Activated naive CD8-positive, alpha-beta T cell treated with anti-CD3 and anti-CD28 coated beads, Interleukin-2, amount 10 ng/mL, durations not matched to agents 7 days and 5 days (primary cell): ENCODE data around the gene ZNF629. TPM values are rescaled to one million over a fixed set of nuclear protein-coding genes. Genes with fewer than 3 reads are reported as not detected.

Experiments used
- ATAC-seq: fragments of 150-1000 bp; cut with Tn5 transposase; one replicate; pipeline ENCODE4 v1.10.0; 2021; ENCODE audit warnings: low read depth, moderate library complexity
- POLR2A ChIA-PET: fragments of 350-600 bp; sonication (Branson Sonifier 250); formaldehyde crosslinking; loops from one replicate; lab custom pipeline; 2021; ENCODE audit warnings: antibody characterized with exemption; lab: Charles Lee
- DNase-seq: peaks from one replicate; pipeline ENCODE4 v3.0.0; 2021
- H3K27ac Mint-ChIP-seq: one replicate; pipeline ENCODE4 v1.8.0; 2022; ENCODE audit warnings: mild to moderate bottlenecking, mixed read lengths
- H3K27me3 Mint-ChIP-seq: one replicate; pipeline ENCODE4 v1.8.0; 2022; ENCODE audit warnings: mild to moderate bottlenecking, moderate library complexity, mixed read lengths
- H3K36me3 Mint-ChIP-seq: one replicate; pipeline ENCODE4 v1.8.0; 2021; ENCODE audit warnings: mild to moderate bottlenecking, mixed read lengths
- H3K4me1 Mint-ChIP-seq: one replicate; pipeline ENCODE4 v1.8.0; 2021; ENCODE audit warnings: mixed read lengths
- H3K4me3 Mint-ChIP-seq: one replicate; pipeline ENCODE4 v1.8.0; 2022; ENCODE audit warnings: mild to moderate bottlenecking, moderate library complexity, mixed read lengths
- H3K9me3 Mint-ChIP-seq: one replicate; pipeline ENCODE4 v1.8.0; 2021; ENCODE audit warnings: mixed read lengths
- total RNA-seq, 2 experiments: library from RNA; stranded (reverse); gene quantifications; one replicate each; pipeline ENCODE4 v1.2.3, GENCODE V29; 2021

ZNF629 gene
- total RNA-seq, 2 experiments from 2014 or later, result 5.2 to 6.0 TPM

DNA sequence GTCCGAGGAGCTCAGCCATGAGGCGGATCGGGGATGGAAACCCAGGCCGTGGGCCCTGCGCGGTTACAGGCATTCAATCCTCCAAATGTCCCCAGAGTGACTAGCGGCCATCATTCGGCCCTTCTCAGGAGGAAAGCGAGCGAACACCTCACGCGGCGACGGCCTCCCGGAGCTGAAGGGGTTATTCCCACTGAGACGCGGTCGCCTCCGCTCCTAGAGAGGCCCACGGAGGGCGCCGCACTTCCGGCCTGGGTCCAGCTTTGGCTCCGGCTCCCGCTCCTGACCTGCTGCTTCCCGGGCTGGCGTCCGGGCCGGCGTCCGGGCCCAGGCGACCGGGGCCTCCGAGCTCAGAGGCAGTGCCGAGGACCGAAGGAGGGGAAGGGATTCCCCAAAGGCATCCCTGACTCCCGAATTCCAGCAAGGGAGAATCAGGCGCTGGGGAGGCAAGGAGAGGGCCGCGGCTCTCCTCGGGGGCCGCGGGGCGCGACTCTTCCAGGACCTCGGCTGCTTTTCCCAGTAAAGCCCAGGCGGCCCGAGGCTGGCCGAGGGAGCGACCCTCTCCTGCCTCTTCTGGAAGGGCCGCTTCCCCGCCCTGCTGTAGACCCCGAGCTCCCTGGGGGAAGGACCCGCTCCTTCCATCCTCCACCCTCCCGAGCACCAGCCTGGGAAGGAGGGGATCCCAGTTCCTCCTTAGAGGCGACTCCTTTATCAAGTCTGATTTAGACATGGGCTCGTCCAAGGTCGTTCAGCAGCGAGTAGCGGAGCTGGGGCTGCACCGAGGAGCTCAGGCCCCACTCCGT is 18.6 kb upstream of the ZNF629 start:
- no peaks in the 10 kb centered on the region for H3K36me3 Mint-ChIP-seq
- ATAC-seq, result peak; percentile 69

DNA sequence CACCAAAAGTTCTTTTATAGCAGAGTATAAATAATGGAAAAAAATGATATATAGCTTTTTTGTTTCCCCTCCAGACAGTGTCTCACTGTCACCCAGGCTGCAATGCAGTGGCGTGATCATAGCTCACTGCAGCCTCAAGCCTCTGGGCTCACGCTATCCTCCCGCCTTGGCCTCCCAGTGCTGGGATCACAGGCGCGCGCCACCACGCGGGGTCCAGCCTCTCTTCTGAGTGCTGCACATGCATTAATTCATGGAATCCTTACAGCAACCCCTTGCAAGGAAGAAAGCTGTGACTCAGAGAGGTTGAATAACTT is 18.0 kb upstream of the ZNF629 start:
- ATAC-seq (peak; percentile 30), DNase-seq (peak; percentile 37)
- Mint-ChIP-seq H3K27ac (no peak overlapping the region), H3K27me3 (peaks cover 10% of the 10 kb centered on the region), H3K4me1 (peaks cover 29% of the 10 kb centered on the region), H3K4me3 (peak overlapping the region; percentile 67), H3K9me3 (no peaks in the 10 kb centered on the region), H3K36me3 (no peaks in the 10 kb centered on the region)
- POLR2A ChIA-PET, result interaction anchor here (0.7 to 2.2 kb wide), 7 partner anchors 9 to 145 kb away, joined by 3 to 10 read pairs (median 5); partner anchors contain the start of genes PHKG2 and ZNF629

More for the DNA sequence above, 18.6 kb upstream of the ZNF629 start:
- Mint-ChIP-seq H3K27ac (no peak overlapping the region), H3K27me3 (peaks cover 10% of the 10 kb centered on the region), H3K4me1 (peaks cover 28% of the 10 kb centered on the region), H3K9me3 (no peaks in the 10 kb centered on the region), H3K4me3 (peak overlapping the region; percentile 67)
- peak; percentile 64 for DNase-seq
- POLR2A ChIA-PET, result interaction anchor here (0.7 to 2.2 kb wide), 7 partner anchors 8 to 144 kb away, joined by 3 to 10 read pairs (median 5); partner anchors contain the start of genes PHKG2 and ZNF629

DNA sequence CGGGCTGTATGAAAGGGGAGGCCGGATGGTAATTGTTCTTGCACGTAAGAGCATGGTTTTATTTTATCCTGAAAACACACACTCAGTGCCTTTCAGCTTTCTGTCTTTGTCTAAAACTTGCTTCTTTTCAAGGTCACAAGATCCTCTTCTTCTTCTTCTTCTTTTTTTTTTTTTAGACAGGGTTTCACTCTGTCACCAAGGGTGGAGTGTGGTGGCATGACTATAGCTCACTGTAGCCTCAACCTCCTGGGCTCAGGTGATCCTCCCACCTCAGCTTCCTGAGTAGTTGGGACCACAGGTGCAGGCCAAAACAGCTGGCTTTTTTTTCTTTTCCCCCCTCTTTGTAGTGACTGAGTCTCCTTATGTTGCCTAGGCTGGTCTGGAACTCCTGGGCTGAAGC is 15.9 kb upstream of the ZNF629 start:
- peaks cover 6% of the 10 kb centered on the region for H3K27me3 Mint-ChIP-seq
- peak overlapping the region; percentile 40 for H3K27ac Mint-ChIP-seq
- DNase-seq (no peak), ATAC-seq (peak; percentile 50)
- H3K4me3 Mint-ChIP-seq, result peak overlapping the region; percentile 6
- peaks cover 29% of the 10 kb centered on the region for H3K4me1 Mint-ChIP-seq
- H3K36me3 Mint-ChIP-seq, result no peaks in the 10 kb centered on the region
- no peaks in the 10 kb centered on the region for H3K9me3 Mint-ChIP-seq
- POLR2A ChIA-PET, result interaction anchor here (0.6 to 1.0 kb wide), 2 partner anchors 11 to 110 kb away, joined by 3 to 4 read pairs; no protein-coding TSS in a partner anchor

DNA sequence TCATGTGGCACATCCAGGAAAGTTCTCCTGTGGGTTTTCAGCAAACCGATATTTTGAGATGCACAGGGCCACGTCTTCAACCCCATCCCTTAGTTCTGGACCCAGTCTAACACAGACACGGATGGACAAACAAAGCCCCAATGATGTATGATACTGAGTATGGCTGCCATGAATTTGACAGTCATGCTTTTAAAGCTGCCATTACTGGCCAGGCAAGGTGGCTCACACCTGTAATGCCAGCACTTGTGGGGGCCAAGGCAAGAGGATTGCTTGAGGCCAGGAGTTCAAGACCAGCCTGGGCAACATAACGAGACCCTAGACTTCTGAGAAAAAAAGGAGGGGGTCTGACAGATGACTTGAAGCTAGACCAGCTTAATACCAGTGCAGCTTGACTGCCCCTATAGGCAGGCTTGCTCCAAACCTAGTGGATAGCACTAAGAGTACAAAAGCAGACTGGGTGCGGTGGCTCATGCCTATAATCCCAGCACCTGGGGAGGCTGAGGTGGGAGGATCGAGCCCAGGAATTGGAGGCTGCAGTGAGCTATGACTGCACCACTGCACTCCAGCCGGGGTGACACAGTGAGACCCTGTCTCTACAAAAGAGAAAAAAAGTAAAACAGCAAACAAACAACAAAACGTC is 10.8 kb upstream of the ZNF629 start:
- POLR2A ChIA-PET, result no interaction called here
- no peak for DNase-seq
- H3K27ac Mint-ChIP-seq, result no peak overlapping the region
- H3K4me3 Mint-ChIP-seq, result no peak overlapping the region
- no peaks in the 10 kb centered on the region for H3K27me3 Mint-ChIP-seq
- no peak for ATAC-seq
- H3K4me1 Mint-ChIP-seq, result peaks cover 8% of the 10 kb centered on the region
- H3K9me3 Mint-ChIP-seq, result no peaks in the 10 kb centered on the region
- H3K36me3 Mint-ChIP-seq, result no peaks in the 10 kb centered on the region

DNA sequence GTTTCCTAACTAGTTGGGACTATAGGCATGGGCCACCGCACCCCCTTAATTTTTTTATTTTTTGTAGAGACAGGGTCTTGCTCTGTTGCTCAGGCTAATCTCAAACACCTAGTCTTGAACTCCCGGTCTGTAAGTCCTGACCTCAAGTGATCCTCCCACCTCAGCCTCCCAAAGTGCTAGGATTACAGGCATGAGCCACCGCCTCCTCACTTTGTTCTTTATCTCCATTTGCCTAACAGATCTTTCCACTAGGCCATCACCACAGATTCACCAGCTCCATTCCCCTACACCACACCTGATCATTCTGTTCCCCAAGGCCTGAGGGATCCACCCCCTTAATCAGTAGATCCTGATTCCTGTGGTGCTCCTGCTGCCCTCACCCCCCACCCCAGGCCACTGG is 7.6 kb upstream of the ZNF629 start:
- no peaks in the 10 kb centered on the region for H3K4me1 Mint-ChIP-seq
- DNase-seq (no peak), ATAC-seq (no peak)
- POLR2A ChIA-PET, result no interaction called here
- no peaks in the 10 kb centered on the region for H3K9me3 Mint-ChIP-seq
- H3K27ac Mint-ChIP-seq, result no peak overlapping the region
- no peaks in the 10 kb centered on the region for H3K27me3 Mint-ChIP-seq
- no peak overlapping the region for H3K4me3 Mint-ChIP-seq
- no peaks in the 10 kb centered on the region for H3K36me3 Mint-ChIP-seq

DNA sequence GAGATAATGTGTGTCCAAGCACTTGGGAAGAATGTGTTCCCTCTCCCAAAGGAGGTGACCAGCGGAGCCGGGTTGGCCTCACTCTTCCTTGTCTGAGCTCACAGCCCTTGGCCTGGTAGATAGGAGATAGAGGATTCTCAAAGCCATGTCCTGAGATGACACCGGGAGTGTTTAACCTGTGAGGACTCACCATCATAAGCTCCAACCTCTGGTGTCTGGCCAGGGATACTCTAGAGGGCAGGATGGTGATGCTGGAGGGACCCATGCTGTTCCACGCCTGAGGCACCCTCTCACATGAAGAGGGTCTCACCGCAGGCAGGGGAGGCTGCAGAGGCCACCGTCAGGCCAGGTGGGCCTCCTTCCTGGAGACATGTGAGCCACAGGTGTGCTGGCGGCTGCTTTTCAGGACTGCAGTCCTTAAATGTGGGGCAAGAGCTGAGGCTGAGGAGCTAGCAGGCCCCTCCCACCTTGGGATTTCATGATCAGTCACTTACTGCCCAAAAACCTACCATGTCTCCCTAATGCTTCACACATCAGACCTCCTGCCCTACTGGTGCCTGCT is 6.6 kb upstream of the ZNF629 start:
- no peak for DNase-seq
- ATAC-seq, result no peak
- Mint-ChIP-seq H3K36me3 (no peaks in the 10 kb centered on the region), H3K4me3 (no peak overlapping the region), H3K27me3 (peaks cover 4% of the 10 kb centered on the region), H3K4me1 (no peaks in the 10 kb centered on the region), H3K9me3 (no peaks in the 10 kb centered on the region), H3K27ac (no peak overlapping the region)
- POLR2A ChIA-PET, result interaction anchor here (1.1 kb wide), 1 partner anchor 135 kb away, joined by 3 read pairs; no protein-coding TSS in a partner anchor

DNA sequence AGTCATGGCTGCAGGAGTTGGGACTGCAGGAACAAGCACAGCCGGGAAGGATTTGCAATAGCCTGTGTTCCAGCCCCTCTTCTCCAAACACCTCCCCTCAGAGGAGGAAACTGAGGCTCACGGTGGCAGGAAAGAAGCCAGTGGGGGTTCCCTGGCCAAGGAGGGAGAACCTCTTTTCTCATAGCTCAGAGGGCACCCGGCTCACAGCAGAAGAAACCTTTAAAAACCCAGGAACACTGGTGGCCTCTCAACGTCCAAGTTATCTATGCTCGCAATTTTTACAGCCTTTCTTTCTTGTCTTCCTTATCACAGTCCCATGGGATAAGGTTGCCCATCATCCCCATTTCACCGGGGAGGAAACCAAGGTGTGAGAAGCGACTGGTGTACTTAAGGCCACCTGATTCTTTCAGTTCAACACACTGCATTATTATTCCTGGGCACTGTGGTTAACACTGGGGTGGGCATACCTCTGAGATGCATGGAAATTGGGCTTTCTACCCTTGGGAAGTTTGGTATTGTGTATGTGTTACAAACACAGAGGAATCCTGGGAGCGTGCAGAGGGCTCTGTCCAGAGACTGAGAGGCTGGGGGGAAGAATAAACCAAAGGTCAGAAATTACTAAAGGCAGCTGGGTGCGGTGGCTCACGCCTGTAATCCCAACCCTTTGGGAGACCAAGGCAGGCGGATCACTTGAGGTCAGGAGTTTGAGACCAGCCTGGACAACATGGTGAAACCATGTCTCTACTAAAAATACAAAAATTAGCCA is 791 bp upstream of the ZNF629 start:
- POLR2A ChIA-PET, result interaction anchor here (1.2 kb wide), 1 partner anchor 18 kb away, joined by 5 read pairs; no protein-coding TSS in a partner anchor
- H3K4me1 Mint-ChIP-seq, result peaks cover 8% of the 10 kb centered on the region
- ATAC-seq (no peak), DNase-seq (no peak)
- peak overlapping the region; percentile 84 for H3K4me3 Mint-ChIP-seq
- H3K27me3 Mint-ChIP-seq, result peaks cover 17% of the 10 kb centered on the region
- H3K27ac Mint-ChIP-seq, result no peak overlapping the region
- H3K9me3 Mint-ChIP-seq, result no peaks in the 10 kb centered on the region
- no peaks in the 10 kb centered on the region for H3K36me3 Mint-ChIP-seq

DNA sequence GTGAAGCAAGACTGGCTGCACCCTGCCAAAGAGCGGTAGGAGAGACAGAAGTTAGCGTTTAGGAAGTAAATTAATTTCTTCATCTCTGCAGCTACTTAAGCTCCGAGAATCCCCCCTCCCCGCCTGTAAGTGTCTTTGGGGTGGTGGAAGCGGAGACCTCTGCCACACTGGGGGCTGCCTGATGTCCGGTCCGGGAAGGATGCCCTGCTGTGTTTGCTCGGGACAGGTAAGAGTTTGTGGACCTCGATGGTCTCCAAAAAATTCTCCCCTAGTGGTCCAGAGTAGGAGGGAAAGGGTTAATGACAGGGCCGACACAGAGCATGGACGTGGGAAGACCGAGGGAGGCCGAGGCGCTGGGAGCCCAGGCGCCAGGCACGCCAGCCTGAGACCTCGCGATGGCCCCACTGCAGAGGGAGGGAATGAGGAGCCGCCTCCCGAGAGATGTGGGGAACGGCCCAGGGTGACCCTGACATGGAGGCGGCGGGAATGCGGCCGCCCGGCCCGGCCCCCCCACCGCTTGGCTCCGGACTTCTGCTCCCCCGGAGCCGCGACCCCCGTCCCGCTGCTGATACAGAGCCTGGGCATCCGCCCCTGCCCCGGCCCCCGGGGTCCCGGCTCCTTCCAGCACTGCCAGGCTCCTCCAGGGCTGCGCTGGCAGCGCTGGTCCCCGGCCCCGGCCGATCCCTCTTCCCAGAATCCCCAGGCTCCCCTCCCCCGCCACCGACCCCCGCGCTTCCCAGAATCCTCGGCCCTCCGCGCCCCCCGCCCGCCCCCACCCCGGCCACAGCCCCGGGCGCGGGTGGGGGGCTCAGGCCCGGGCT is 680 bp downstream of the ZNF629 start:
- ATAC-seq (peak; percentile 62), DNase-seq (no peak)
- H3K27me3 Mint-ChIP-seq, result peaks cover 17% of the 10 kb centered on the region
- POLR2A ChIA-PET, result no interaction called here
- peaks cover 8% of the 10 kb centered on the region for H3K4me1 Mint-ChIP-seq
- no peak overlapping the region for H3K27ac Mint-ChIP-seq
- no peaks in the 10 kb centered on the region for H3K36me3 Mint-ChIP-seq
- H3K4me3 Mint-ChIP-seq, result peak overlapping the region; percentile 66
- no peaks in the 10 kb centered on the region for H3K9me3 Mint-ChIP-seq

DNA sequence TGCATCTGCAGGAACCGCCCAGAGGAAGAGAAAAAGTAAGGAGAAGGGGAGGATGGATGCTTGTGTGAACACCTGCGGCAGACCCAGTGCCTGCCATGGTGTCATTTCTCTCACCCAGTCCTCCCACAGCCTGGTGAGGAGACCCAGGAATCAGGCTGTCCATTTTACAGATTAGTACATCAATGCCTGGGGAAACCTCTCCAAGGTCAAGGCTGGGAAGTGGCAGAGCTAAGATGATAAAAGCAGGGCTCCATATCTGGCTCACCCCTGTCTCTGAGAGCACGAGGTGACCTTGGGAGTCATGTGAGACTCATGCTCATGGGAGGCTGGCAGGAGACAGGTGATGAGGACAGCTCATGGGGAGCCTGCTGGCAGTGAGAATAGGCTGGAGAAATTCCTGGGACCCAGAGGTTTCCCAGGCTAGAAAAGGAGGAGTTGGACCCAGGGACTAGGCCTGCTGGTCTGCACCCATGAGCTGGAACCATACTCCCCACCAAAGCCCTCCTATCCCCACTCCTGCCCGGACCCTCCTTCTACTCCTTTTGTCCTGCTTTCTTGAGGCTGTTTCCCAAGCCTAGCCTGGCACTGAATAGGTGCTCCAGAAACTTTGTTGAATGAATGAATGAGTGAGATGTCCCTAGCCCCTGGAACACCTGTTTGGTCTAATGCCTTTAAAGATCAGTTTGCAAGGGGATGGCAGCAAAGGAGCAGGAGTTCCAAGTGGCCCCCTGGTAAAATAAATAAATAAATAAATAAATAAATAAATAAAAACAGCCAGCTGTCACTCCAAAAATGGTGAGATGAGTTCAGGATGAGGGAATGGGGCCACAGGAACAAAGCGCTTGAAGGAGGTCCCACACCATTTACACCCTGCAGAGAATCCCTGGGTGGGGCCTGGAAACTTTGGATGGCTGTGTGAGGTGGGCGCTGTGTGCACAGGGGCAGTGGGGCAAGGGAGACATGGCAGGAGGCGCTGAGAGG is 1.6 kb downstream of the ZNF629 start:
- Mint-ChIP-seq H3K27me3 (peaks cover 17% of the 10 kb centered on the region), H3K36me3 (no peaks in the 10 kb centered on the region), H3K4me1 (peaks cover 8% of the 10 kb centered on the region), H3K4me3 (peak overlapping the region; percentile 66), H3K9me3 (no peaks in the 10 kb centered on the region), H3K27ac (no peak overlapping the region)
- POLR2A ChIA-PET, result interaction anchor here (0.5 kb wide), 1 partner anchor 102 kb away, joined by 3 read pairs; no protein-coding TSS in a partner anchor
- ATAC-seq (no peak), DNase-seq (no peak)

DNA sequence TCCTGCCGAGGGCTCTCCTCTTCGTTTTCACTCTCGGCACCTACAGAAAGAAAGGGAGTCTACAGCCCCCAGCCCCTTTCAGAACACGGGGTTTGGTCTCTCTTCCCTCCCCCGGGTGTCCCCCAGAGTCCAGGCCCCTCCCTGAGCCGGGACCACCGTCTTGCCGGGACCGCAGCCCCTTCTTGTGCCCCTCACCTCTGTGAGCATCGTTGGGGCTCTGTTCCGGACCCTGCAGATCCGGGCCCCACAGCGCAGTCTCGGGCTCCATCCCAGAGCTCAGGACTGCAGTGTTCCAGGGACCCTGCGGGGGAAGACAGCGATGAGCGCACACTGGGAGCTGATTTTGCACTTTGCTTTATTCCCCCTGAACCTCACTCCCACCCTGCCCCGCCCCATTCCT is 2.8 kb downstream of the ZNF629 start:
- Mint-ChIP-seq H3K36me3 (no peaks in the 10 kb centered on the region), H3K4me1 (peaks cover 8% of the 10 kb centered on the region), H3K27me3 (peaks cover 17% of the 10 kb centered on the region), H3K27ac (no peak overlapping the region), H3K4me3 (no peak overlapping the region), H3K9me3 (no peaks in the 10 kb centered on the region)
- POLR2A ChIA-PET, result no interaction called here
- no peak for DNase-seq
- ATAC-seq, result no peak

DNA sequence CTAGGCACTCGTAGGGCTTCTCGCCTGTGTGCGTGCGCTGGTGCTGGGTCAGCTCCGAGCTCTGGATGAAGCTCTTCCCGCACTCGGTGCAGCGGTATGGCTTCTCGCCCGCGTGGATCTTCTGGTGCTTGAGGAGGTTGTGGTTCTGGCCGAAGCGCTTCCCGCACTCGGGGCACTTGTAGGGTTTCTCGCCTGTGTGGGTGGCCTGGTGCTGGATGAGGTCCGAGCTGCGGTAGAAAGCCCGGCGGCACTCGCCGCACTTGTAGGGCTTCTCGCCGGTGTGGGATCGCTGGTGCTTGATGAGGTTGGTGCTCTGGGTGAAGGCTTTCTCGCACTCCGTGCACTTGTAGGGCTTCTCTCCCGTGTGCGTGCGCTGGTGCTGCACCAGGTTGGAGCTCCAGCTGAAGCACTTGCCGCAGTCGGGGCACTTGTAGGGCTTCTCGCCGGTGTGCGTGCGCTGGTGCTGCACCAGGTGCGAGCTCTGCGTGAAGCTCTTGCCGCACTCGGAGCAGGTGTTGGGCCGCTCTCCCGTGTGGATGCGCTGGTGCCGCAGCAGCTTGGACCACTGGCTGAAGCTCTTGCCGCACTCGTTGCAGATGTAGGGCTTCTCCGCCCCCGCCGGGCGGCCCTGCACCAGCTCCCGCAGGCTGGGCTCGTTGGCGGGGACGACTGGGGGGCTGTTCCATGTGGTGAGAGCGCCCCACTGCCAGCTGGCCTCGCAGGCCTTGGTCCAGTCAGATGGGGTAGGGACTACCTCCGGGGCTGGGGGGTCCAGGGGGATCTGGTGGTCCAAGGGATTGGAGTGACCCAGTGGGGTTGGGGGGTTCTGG is 3.5 kb downstream of the ZNF629 start:
- Mint-ChIP-seq H3K27me3 (peaks cover 12% of the 10 kb centered on the region), H3K27ac (no peak overlapping the region), H3K4me3 (no peak overlapping the region), H3K9me3 (no peaks in the 10 kb centered on the region), H3K36me3 (no peaks in the 10 kb centered on the region), H3K4me1 (peaks cover 8% of the 10 kb centered on the region)
- DNase-seq, result no peak
- no peak for ATAC-seq
- POLR2A ChIA-PET, result no interaction called here
